Measurements from ENCODE around the gene MAD2L2. TPM values are rescaled to one million over a fixed set of nuclear protein-coding genes. Genes with fewer than 3 reads are reported as not detected.

The MAD2L2 gene
- polyA plus RNA-seq, 2 of the 4 experiments (the other 2 are of a cell fraction): 31.2 to 32.5 TPM

DNA sequence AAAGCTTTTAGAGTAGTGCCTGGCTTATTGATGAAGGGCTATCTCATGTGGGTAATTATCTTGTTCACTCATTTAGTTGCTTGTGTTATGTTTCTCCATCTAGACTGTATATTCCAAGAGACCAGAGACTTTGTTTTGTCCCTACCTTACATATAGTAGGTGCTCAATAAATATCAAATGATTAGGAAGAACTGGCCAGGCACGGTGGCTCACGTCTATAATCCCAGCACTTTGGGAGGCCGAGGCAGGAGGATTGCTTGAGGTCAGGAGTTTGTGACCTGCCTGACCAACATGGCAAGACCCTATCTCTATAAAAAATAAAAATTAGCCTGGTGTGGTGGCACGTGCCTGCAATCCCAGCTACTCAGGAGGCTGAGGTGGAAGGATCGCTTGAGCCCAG is 35.7 kb downstream of the MAD2L2 start:
- DNase-seq (ENCODE audit: low read depth in 1 of 2, low spot score in 1 of 2) (no peak), FAIRE-seq (no peak), ATAC-seq (no peak)
- TF ChIP-seq, protein P1, sequence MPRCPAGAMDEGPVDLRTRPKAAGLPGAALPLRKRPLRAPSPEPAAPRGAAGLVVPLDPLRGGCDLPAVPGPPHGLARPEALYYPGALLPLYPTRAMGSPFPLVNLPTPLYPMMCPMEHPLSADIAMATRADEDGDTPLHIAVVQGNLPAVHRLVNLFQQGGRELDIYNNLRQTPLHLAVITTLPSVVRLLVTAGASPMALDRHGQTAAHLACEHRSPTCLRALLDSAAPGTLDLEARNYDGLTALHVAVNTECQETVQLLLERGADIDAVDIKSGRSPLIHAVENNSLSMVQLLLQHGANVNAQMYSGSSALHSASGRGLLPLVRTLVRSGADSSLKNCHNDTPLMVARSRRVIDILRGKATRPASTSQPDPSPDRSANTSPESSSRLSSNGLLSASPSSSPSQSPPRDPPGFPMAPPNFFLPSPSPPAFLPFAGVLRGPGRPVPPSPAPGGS (IDR thresholded peaks at IDR 0.05): no peak
- TF ChIP-seq JUNB (IDR thresholded peaks at IDR 0.05): no peak
- TF ChIP-seq HES2 (IDR thresholded peaks at IDR 0.05): no peak
- no peak for TF ChIP-seq PBX3 (IDR thresholded peaks at IDR 0.05)
- no peak for TF ChIP-seq FOSL2 (IDR thresholded peaks at IDR 0.05)
- TF ChIP-seq FOSL2 (CRISPR knock-in tag; IDR thresholded peaks at IDR 0.05): no peak
- TF ChIP-seq, protein P2, sequence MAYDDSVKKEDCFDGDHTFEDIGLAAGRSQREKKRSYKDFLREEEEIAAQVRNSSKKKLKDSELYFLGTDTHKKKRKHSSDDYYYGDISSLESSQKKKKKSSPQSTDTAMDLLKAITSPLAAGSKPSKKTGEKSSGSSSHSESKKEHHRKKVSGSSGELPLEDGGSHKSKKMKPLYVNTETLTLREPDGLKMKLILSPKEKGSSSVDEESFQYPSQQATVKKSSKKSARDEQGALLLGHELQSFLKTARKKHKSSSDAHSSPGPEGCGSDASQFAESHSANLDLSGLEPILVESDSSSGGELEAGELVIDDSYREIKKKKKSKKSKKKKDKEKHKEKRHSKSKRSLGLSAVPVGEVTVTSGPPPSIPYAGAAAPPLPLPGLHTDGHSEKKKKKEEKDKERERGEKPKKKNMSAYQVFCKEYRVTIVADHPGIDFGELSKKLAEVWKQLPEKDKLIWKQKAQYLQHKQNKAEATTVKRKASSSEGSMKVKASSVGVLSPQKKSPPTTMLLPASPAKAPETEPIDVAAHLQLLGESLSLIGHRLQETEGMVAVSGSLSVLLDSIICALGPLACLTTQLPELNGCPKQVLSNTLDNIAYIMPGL (CRISPR knock-in tag; IDR thresholded peaks at IDR 0.05; ENCODE audit: borderline replicate concordance): no peak
- no peak for TF ChIP-seq MAFK (IDR thresholded peaks at IDR 0.05; ENCODE audit: partially characterized antibody)
- TF ChIP-seq SMC3 (IDR thresholded peaks at IDR 0.05): no peak
- no peak for TF ChIP-seq CHD4 (IDR thresholded peaks at IDR 0.05; ENCODE audit: borderline replicate concordance)
- no peak for TF ChIP-seq RNF2 (IDR thresholded peaks at IDR 0.05; ENCODE audit: borderline replicate concordance, low read depth)
- TF ChIP-seq FOXS1 (CRISPR knock-in tag; IDR thresholded peaks at IDR 0.05): no peak
- TF ChIP-seq RCOR1 (IDR thresholded peaks at IDR 0.05; ENCODE audit: low read depth, low read length): no peak
- TF ChIP-seq JUN (IDR thresholded peaks at IDR 0.05): no peak
- no peak for TF ChIP-seq E2F6 (IDR thresholded peaks at IDR 0.05; ENCODE audit: borderline replicate concordance, low read depth)
- no peak for TF ChIP-seq POLR2A (IDR thresholded peaks at IDR 0.05; ENCODE audit: low read length)
- TF ChIP-seq NR3C1 (IDR thresholded peaks at IDR 0.05): no peak
- no peak for TF ChIP-seq HEYL (CRISPR knock-in tag; IDR thresholded peaks at IDR 0.05)
- TF ChIP-seq KDM5A (IDR thresholded peaks at IDR 0.05): no peak
- POLR2A ChIA-PET: no interaction called here
- Histone ChIP-seq H3K4me3 (no peak overlapping the region), H3K9me3 (no peaks in the 10 kb centered on the region), H3K4me2 (no peak overlapping the region), H3K4me1 (peaks cover 5% of the 10 kb centered on the region), H3K27ac (no peak overlapping the region)
- CTCF ChIA-PET: interaction anchor here (0.6 to 11.1 kb wide), 30 partner anchors 8 to 613 kb away, joined by 3 to 124 read pairs (median 4); partner anchors contain the start of genes DISP3, FBXO2, FBXO6 and MTOR
- 79% methylated on average over 5 of the region's 5 CpGs for WGBS (ENCODE audit: missing lambda C conversion rate)

GRCh38 chr1:11643782-11644181 is 37.2 kb downstream of the MAD2L2 start:
- ATAC-seq (no peak), FAIRE-seq (no peak), DNase-seq (ENCODE audit: low read depth in 1 of 2, low spot score in 1 of 2) (no peak)
- TF ChIP-seq RCOR1 (IDR thresholded peaks at IDR 0.05; ENCODE audit: low read depth, low read length): no peak
- TF ChIP-seq EHF (CRISPR knock-in tag; IDR thresholded peaks at IDR 0.05): no peak
- no peak overlapping the region for H3K4me3 ChIP-seq
- no peaks in the 10 kb centered on the region for H3K9me3 ChIP-seq
- no peaks in the 10 kb centered on the region for H3K4me1 ChIP-seq
- H3K27ac ChIP-seq: no peak overlapping the region
- H3K4me2 ChIP-seq: no peak overlapping the region
- POLR2A ChIA-PET: no interaction called here
- CTCF ChIA-PET: interaction anchor here (0.5 to 11.1 kb wide), 25 partner anchors 11 to 905 kb away, joined by 3 to 124 read pairs (median 4); partner anchors contain the start of gene DISP3
- WGBS (ENCODE audit: missing lambda C conversion rate): 38% methylated on average over 5 of the region's 5 CpGs
